IPS DF 4.7 (cell line): Measurements from ENCODE around the gene NPY4R2.
"Not testable (repeated sequence)": the region's sequence is repeated elsewhere in the genome, so short reads cannot be mapped to it uniquely, and the experiment has no call there.

Source experiments
- DNase-seq: peaks from one replicate; pipeline ENCODE4 v3.0.0-alpha.2; 2013; ENCODE audit warnings: low spot score; ENCODE audit errors: extremely low read depth

The NPY4R2 gene

GRCh38 chr10:47932824-47933223 is 14.4 kb downstream of the NPY4R2 start:
- not testable (repeated sequence) for DNase-seq

GRCh38 chr10:47933462-47933861 is 15.0 kb downstream of the NPY4R2 start:
- not testable (repeated sequence) for DNase-seq

GRCh38 chr10:47936772-47937228 is 18.3 kb downstream of the NPY4R2 start:
- not testable (repeated sequence) for DNase-seq

- DNase-seq, result not testable (repeated sequence)
Measured at GRCh38 chr10:47937634-47938033, 19.2 kb downstream of the NPY4R2 start.

- DNase-seq, result not testable (repeated sequence)
Measured at GRCh38 chr10:47940821-47941220, 22.4 kb downstream of the NPY4R2 start.

- DNase-seq, result not testable (repeated sequence)
Measured at GRCh38 chr10:47941379-47941778, 22.9 kb downstream of the NPY4R2 start.

- not testable (repeated sequence) for DNase-seq
Measured at GRCh38 chr10:47942351-47943019, 24.0 kb downstream of the NPY4R2 start.

GRCh38 chr10:47943328-47943727 is 24.9 kb downstream of the NPY4R2 start:
- DNase-seq, result not testable (repeated sequence)

- DNase-seq, result not testable (repeated sequence)
Measured at GRCh38 chr10:47947424-47947823, 29.0 kb downstream of the NPY4R2 start.

GRCh38 chr10:47957158-47957557 is 38.7 kb downstream of the NPY4R2 start:
- DNase-seq, result not testable (repeated sequence)

- DNase-seq, result not testable (repeated sequence)
Measured at GRCh38 chr10:47959677-47960076, 41.2 kb downstream of the NPY4R2 start.

- DNase-seq, result not testable (repeated sequence)
Measured at GRCh38 chr10:47960699-47961098, 42.2 kb downstream of the NPY4R2 start.

GRCh38 chr10:47962785-47963184 is 44.3 kb downstream of the NPY4R2 start:
- DNase-seq, result not testable (repeated sequence)

GRCh38 chr10:47964280-47965063 is 46.0 kb downstream of the NPY4R2 start:
- not testable (repeated sequence) for DNase-seq

- DNase-seq, result not testable (repeated sequence)
Measured at GRCh38 chr10:47968988-47969387, 50.5 kb downstream of the NPY4R2 start.

GRCh38 chr10:47970047-47970446 is 51.6 kb downstream of the NPY4R2 start:
- not testable (repeated sequence) for DNase-seq

GRCh38 chr10:47971598-47971997 is 53.1 kb downstream of the NPY4R2 start:
- DNase-seq, result not testable (repeated sequence)

GRCh38 chr10:47972077-47972476 is 53.6 kb downstream of the NPY4R2 start:
- not testable (repeated sequence) for DNase-seq
